Panc1 (cell line): Measurements from ENCODE around the gene P2RY14. TPM values are rescaled to one million over a fixed set of nuclear protein-coding genes. Genes with fewer than 3 reads are reported as not detected.

ENCODE experiments used
- ATAC-seq: fragments of 200-7000 bp; cut with Tn5 transposase; 2 replicates; pipeline ENCODE4 v1.9.1; 2020; ENCODE audit warnings: mild to moderate bottlenecking, moderate library complexity
- BruUV-seq: library from RNA; stranded (reverse); fragments of 400-500 nt; replicated peaks from 2 replicates; lab custom pipeline; 2021; lab: Mats Ljungman, UMichigan
- CTCF ChIA-PET: fragments of 300-600 bp; sonication (Branson Sonifier 250); formaldehyde crosslinking; loops from one replicate; lab custom pipeline; 2022; ENCODE audit warnings: antibody characterized with exemption; lab: Charles Lee
- POLR2A ChIA-PET: fragments of 300-600 bp; sonication (Branson Sonifier 250); formaldehyde crosslinking; loops from one replicate; lab custom pipeline; 2022; ENCODE audit warnings: antibody characterized with exemption; lab: Charles Lee
- DNase-seq: peaks from one replicate; pipeline ENCODE4 v3.0.0-alpha.2; 2010; ENCODE audit warnings: low read depth, low spot score
- H3K27ac ChIP-seq: 2 replicates; pipeline ENCODE4 v1.5.1; 2011; ENCODE audit warnings: mild to moderate bottlenecking, low read length, inconsistent platforms
- H3K27me3 ChIP-seq: fragments of 200-500 bp; sonication (Bioruptor generic); 2 replicates; pipeline ENCODE4 v1.6.0; 2014; ENCODE audit warnings: low read length, inconsistent platforms; ENCODE audit not compliant: control insufficient read depth, insufficient read depth
- H3K36me3 ChIP-seq: fragments of 200-500 bp; sonication (Bioruptor generic); 2 replicates; pipeline ENCODE4 v1.5.1; 2014; ENCODE audit warnings: inconsistent platforms, mild to moderate bottlenecking, low read length, moderate library complexity; ENCODE audit not compliant: control insufficient read depth, insufficient read depth
- H3K4me1 ChIP-seq: 2 replicates; pipeline ENCODE4 v1.5.1; 2011; ENCODE audit warnings: inconsistent platforms, mild to moderate bottlenecking, low read length, moderate library complexity; ENCODE audit not compliant: control insufficient read depth, insufficient read depth
- H3K4me3 ChIP-seq, 2 experiments: 2 replicates each; pipeline ENCODE4 v1.5.1; 2011 to 2012; ENCODE audit warnings: low read depth in 2 of 2, low read length in 2 of 2, mild to moderate bottlenecking in 2 of 2, inconsistent platforms in 1 of 2, moderate library complexity in 1 of 2
- H3K9me3 ChIP-seq: fragments of 200-500 bp; sonication (Bioruptor generic); 2 replicates; pipeline ENCODE4 v1.5.1; 2014; ENCODE audit warnings: low read depth, mild to moderate bottlenecking, inconsistent platforms, low read length, moderate library complexity; ENCODE audit not compliant: control insufficient read depth, insufficient read depth
- POLR2AphosphoS5 ChIP-seq: IDR thresholded peaks from 2 replicates; pipeline ENCODE4 v1.6.1; 2012; ENCODE audit warnings: mild to moderate bottlenecking, low read depth, low read length, moderate library complexity
- SIN3A ChIP-seq: IDR thresholded peaks from 2 replicates; pipeline ENCODE4 v1.6.1; 2012; ENCODE audit warnings: low read depth, mild to moderate bottlenecking, low read length, moderate library complexity, borderline replicate concordance; ENCODE audit not compliant: insufficient read depth
- TCF7L2 ChIP-seq: IDR thresholded peaks from 2 replicates; pipeline ENCODE4 v1.6.1; 2011; ENCODE audit warnings: mild to moderate bottlenecking, low read depth, low read length, inconsistent platforms
- in situ Hi-C: cut with HindIII; loops from 2 replicates; pipeline ENCODE4 v1.10.0; 2016; ENCODE audit warnings: low sequenced_read_pairs, low pct_unique_long_range_greater_than_20kb
- intact Hi-C: fragments of 100-400 bp; cut with micrococcal nuclease; formaldehyde crosslinking; loops from one replicate; pipeline ENCODE4 v1.10.0; 2022; ENCODE audit not compliant: unreplicated experiment
- total RNA-seq: library from RNA; stranded (reverse); gene quantifications from one replicate; pipeline ENCODE4 v1.2.1, GENCODE V29; 2021; ENCODE audit not compliant: unreplicated experiment
- TF ChIP-seq, protein P1 (sequence below), 2 experiments: IDR thresholded peaks; 2 replicates each; pipeline ENCODE4 v1.6.1; 2011 to 2012; ENCODE audit warnings: low read depth in 2 of 2, control low read depth in 1 of 2, low read length in 1 of 2, mild to moderate bottlenecking in 1 of 2, moderate library complexity in 1 of 2; ENCODE audit not compliant: insufficient read depth in 1 of 2
- TF ChIP-seq, protein P2 (sequence below): fragments of 450-650 bp; IDR thresholded peaks from 2 replicates; pipeline ENCODE4 v1.5.1; 2017; ENCODE audit warnings: mild to moderate bottlenecking

P2RY14 gene
- total RNA-seq, 1 experiment from 2014 or later: not detected

DNA sequence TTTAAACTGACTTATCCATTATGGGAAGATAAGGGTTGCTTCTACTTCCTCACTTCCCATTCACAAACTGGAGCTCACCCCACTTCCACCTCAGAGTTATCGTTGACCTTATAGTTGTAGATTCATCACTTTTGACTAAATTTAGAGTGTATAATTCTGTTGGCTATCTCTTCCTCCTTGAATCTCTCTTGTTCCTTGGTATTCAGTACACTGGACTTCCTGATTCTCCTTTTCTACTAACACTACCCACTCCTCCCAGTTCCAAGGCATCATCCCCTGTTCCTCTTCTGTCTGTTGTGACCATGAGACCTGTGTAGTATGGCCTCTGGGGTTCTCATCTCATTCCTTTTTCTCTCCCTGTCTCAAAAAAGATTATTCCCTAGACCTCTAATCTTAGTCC lies 44.2 kb upstream of the P2RY14 start:
- no peaks in the 10 kb centered on the region for H3K9me3 ChIP-seq
- DNase-seq: no peak
- in situ Hi-C loops: no loop called here
- intact Hi-C loops: no loop called here
- H3K4me1 ChIP-seq: no peaks in the 10 kb centered on the region
- CTCF ChIA-PET: no interaction called here
- BruUV-seq: no TSS peak
- no peak for ATAC-seq
- TF ChIP-seq POLR2AphosphoS5 (no peak), TCF7L2 (no peak), SIN3A (no peak)
- TF ChIP-seq, protein P1, sequence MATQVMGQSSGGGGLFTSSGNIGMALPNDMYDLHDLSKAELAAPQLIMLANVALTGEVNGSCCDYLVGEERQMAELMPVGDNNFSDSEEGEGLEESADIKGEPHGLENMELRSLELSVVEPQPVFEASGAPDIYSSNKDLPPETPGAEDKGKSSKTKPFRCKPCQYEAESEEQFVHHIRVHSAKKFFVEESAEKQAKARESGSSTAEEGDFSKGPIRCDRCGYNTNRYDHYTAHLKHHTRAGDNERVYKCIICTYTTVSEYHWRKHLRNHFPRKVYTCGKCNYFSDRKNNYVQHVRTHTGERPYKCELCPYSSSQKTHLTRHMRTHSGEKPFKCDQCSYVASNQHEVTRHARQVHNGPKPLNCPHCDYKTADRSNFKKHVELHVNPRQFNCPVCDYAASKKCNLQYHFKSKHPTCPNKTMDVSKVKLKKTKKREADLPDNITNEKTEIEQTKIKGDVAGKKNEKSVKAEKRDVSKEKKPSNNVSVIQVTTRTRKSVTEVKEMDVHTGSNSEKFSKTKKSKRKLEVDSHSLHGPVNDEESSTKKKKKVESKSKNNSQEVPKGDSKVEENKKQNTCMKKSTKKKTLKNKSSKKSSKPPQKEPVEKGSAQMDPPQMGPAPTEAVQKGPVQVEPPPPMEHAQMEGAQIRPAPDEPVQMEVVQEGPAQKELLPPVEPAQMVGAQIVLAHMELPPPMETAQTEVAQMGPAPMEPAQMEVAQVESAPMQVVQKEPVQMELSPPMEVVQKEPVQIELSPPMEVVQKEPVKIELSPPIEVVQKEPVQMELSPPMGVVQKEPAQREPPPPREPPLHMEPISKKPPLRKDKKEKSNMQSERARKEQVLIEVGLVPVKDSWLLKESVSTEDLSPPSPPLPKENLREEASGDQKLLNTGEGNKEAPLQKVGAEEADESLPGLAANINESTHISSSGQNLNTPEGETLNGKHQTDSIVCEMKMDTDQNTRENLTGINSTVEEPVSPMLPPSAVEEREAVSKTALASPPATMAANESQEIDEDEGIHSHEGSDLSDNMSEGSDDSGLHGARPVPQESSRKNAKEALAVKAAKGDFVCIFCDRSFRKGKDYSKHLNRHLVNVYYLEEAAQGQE (IDR thresholded peaks at IDR 0.05; ENCODE audit: insufficient read depth in 1 of 2, low read depth in 2 of 2, low read length in 1 of 2): no peak
- TF ChIP-seq, protein P2, sequence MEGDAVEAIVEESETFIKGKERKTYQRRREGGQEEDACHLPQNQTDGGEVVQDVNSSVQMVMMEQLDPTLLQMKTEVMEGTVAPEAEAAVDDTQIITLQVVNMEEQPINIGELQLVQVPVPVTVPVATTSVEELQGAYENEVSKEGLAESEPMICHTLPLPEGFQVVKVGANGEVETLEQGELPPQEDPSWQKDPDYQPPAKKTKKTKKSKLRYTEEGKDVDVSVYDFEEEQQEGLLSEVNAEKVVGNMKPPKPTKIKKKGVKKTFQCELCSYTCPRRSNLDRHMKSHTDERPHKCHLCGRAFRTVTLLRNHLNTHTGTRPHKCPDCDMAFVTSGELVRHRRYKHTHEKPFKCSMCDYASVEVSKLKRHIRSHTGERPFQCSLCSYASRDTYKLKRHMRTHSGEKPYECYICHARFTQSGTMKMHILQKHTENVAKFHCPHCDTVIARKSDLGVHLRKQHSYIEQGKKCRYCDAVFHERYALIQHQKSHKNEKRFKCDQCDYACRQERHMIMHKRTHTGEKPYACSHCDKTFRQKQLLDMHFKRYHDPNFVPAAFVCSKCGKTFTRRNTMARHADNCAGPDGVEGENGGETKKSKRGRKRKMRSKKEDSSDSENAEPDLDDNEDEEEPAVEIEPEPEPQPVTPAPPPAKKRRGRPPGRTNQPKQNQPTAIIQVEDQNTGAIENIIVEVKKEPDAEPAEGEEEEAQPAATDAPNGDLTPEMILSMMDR: no peak
- POLR2A ChIA-PET: no interaction called here
- H3K36me3 ChIP-seq: no peaks in the 10 kb centered on the region
- H3K4me3 ChIP-seq: no peak overlapping the region
- no peak overlapping the region for H3K27ac ChIP-seq
- H3K27me3 ChIP-seq: no peaks in the 10 kb centered on the region

- H3K36me3 ChIP-seq: no peaks in the 10 kb centered on the region
- H3K27me3 ChIP-seq: no peaks in the 10 kb centered on the region
- in situ Hi-C loops: no loop called here
- H3K4me1 ChIP-seq: no peaks in the 10 kb centered on the region
- H3K4me3 ChIP-seq: no peak overlapping the region
- BruUV-seq: no TSS peak
- ChIA-PET POLR2A (no interaction called here), CTCF (no interaction called here)
- H3K9me3 ChIP-seq: no peaks in the 10 kb centered on the region
- ATAC-seq: no peak
- TF ChIP-seq, protein P2: no peak
- TF ChIP-seq, protein P1 (IDR thresholded peaks at IDR 0.05; ENCODE audit: insufficient read depth in 1 of 2, low read depth in 2 of 2, low read length in 1 of 2): no peak
- TF ChIP-seq POLR2AphosphoS5 (no peak), TCF7L2 (no peak), SIN3A (no peak)
- H3K27ac ChIP-seq: no peak overlapping the region
- intact Hi-C loops: no loop called here
- DNase-seq: no peak
Measured at GRCh38 chr3:151321526-151321925, 43.2 kb upstream of the P2RY14 start.
